Measurements from ENCODE around the gene ZBTB48.

DNA sequence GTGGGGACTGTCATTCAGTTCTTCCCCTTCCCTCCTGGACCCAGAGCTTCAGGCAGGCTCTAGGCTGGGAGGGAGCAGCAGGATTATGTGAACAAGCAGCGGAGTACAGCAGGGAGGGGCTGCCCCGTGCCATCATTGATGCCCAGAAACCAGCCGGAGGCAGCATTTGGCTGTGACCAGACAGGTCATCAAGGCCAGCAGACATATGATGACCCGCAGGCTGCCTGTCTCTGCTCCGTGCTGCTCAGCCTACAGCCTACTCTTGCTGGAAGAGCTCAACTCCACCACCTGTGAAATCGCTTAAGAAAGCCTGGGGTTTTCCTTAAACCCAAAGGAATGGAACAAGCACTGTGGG is 18.0 kb downstream of the ZBTB48 start:
- TF ChIP-seq GATA3 (IDR thresholded peaks at IDR 0.05; ENCODE audit: low read depth, low read length) (no peak), GATA2 (IDR thresholded peaks at IDR 0.05; ENCODE audit: low read depth, low read length) (no peak)

Measured in SH-SY5Y (cell line).